Astrocyte of the cerebellum (primary cell): ENCODE data around the gene AFAP1.

Experiments
- DNase-seq: peaks from one replicate; pipeline ENCODE4 v3.0.0-alpha.2; 2011; ENCODE audit warnings: low read depth
- H3K4me3 ChIP-seq: 2 replicates; pipeline ENCODE4 v1.5.1; 2011; ENCODE audit warnings: mild to moderate bottlenecking, low read depth, low read length, moderate library complexity
- in situ Hi-C: cut with HindIII; loops from 2 replicates; pipeline ENCODE4 v1.10.0; 2017; ENCODE audit warnings: low sequenced_read_pairs
- TF ChIP-seq, protein P1 (sequence below): IDR thresholded peaks from 2 replicates; pipeline ENCODE4 v1.5.1; 2012; ENCODE audit warnings: low read length, low read depth, moderate library complexity, mild to moderate bottlenecking; ENCODE audit errors: missing control alignments

AFAP1 gene

DNA sequence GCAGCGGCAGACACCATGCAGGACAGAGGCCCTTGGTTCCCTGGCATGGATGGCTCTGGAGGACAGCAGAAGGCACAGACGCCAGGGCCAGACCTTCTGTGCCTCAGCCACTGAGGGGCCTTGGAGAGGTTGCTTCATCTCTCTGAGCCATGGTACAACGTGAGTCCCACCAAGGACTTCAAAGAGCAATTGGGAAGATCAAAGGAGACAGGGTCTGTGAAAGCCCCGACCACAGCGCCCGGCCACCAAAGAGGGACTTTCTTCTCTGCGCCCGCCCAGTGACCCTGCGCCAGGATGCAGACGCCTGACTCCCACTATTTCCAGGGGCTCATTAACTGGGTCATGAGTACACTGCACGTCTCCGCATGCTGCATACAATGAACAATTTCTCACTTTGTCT is 174.0 kb downstream of the AFAP1 start:
- in situ Hi-C loops = no loop called here
- no peak for DNase-seq
- TF ChIP-seq, protein P1, sequence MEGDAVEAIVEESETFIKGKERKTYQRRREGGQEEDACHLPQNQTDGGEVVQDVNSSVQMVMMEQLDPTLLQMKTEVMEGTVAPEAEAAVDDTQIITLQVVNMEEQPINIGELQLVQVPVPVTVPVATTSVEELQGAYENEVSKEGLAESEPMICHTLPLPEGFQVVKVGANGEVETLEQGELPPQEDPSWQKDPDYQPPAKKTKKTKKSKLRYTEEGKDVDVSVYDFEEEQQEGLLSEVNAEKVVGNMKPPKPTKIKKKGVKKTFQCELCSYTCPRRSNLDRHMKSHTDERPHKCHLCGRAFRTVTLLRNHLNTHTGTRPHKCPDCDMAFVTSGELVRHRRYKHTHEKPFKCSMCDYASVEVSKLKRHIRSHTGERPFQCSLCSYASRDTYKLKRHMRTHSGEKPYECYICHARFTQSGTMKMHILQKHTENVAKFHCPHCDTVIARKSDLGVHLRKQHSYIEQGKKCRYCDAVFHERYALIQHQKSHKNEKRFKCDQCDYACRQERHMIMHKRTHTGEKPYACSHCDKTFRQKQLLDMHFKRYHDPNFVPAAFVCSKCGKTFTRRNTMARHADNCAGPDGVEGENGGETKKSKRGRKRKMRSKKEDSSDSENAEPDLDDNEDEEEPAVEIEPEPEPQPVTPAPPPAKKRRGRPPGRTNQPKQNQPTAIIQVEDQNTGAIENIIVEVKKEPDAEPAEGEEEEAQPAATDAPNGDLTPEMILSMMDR = no peak
- H3K4me3 ChIP-seq = no peak overlapping the region

DNA sequence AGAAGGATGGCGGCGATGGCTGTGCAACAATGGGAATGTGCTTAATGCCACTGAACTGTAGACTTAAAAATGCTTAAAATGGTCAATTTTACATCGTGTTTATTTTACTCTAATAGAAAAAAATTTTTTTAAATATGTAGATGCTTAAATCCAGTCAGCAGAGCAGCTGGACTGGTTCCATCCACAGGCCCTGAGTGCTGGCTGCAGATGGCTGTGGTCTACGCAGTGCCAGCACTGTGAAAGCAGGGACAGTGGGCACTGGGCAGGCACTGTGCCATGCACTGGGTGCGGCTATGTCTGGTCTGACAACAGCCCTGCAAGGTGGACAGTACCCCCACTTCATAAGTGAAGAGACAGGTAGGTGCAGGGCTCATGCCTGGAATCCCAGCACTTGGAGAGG is 175.2 kb downstream of the AFAP1 start:
- no peak for DNase-seq
- TF ChIP-seq, protein P1 = no peak
- no peak overlapping the region for H3K4me3 ChIP-seq
- in situ Hi-C loops = no loop called here

DNA sequence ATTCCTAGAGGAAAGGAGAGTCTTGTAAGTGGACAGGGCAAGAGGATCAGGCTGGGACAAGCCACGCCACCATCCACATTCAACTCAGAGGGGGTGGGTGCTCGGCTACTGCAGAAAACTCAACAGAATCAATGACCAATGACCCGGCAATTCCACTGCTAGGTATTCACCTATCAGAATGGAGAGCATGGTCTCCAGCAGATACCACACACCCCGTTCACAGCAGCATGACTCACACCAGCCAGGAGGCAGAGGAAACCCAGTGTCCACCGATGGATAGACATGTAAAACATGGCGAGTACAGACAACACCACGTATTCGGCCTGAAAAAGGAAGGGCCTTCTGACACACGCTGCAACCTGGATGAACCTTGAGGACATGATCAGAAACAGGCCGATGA is 175.9 kb downstream of the AFAP1 start:
- TF ChIP-seq, protein P1 = no peak
- in situ Hi-C loops = no loop called here
- DNase-seq = peak; percentile 49
- no peak overlapping the region for H3K4me3 ChIP-seq

DNA sequence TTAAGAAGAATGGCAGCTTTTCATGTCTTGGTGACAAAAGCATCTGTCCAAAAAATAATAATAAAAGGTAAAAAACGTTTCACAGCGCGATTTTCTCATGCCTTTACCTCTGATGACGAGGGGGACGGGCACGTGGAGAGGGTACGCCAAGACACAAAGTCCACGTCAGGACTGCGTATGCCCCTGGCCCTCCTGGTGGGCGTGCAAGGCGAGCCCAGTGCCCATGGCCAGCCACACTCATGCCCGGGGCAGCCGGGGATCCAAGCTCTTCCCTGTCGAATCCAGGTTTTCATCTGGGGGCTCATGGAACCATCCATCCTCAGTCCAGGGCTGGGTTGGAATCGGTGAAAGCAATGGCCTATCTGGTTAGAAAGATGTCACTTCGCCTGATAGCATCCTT is 176.6 kb downstream of the AFAP1 start:
- no peak for DNase-seq
- H3K4me3 ChIP-seq = no peak overlapping the region
- in situ Hi-C loops = no loop called here
- TF ChIP-seq, protein P1 = no peak

DNA sequence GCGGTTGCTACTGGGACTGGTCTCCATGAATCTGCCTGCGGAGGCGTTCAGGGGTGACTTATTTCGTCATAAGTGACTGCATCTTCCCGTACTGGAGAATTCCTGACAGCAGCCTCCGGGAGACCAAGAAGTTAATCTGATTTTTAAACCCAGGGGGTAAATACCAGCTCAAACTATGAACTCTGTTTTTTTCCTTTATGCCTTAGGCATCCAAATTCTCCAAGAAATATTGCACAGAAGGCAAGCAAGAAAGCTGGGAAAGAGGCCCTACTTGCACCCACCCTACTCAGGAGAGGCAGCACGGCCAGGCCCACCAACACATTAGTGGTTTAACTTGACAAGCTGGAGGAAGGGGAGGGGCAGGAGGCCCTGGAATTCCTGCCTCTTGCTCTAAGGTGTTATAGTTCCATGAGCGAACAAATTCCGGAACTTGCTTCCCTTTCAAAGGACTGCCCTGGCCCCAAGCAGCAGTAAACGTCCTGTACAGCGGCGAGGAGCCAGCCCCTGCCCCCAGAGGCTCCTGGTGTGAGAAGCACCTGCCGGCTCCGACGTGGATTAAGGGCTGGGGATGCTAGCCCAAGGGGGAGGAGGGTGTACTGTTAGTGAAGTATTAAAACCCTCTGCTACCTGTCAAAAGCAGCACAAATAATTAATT is 177.2 kb downstream of the AFAP1 start:
- TF ChIP-seq, protein P1 = no peak
- in situ Hi-C loops = no loop called here
- no peak for DNase-seq

DNA sequence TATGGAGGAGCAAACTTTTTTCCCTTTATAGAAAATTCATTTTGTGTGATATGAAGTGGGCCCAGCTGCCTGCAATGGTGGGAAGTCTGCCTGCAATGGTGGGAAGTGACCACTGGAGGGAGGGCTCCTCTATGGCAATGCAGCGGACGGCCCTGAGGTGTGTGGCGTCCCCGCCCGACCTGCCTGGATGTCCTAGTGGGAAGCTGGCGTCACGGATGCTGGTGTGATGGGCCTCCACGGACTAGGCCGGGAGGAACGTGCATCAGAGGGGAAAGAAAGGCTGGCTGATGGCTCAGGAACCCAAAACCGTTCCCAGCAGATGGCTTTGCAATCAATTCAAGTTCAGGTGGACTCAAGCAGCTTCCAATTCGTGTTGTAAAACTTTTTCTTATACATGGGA is 177.9 kb downstream of the AFAP1 start:
- no peak overlapping the region for H3K4me3 ChIP-seq
- TF ChIP-seq, protein P1 = peak; percentile 88
- in situ Hi-C loops = no loop called here
- DNase-seq = peak; percentile 22

More for the DNA sequence above, 177.2 kb downstream of the AFAP1 start:
- H3K4me3 ChIP-seq = no peak overlapping the region
